22Rv1 (cell line): ENCODE measurements around the gene REC8.

ENCODE experiments used
- CTCF ChIP-seq: fragments of 450-650 bp; IDR thresholded peaks from 2 replicates; pipeline ENCODE4 v1.5.1; 2017; ENCODE audit warnings: mild to moderate bottlenecking
- ZFX ChIP-seq: fragments of 450-650 bp; IDR thresholded peaks from 2 replicates; pipeline ENCODE4 v1.6.1; 2017; ENCODE audit warnings: antibody characterized with exemption, borderline replicate concordance

- TF ChIP-seq CTCF = no peak
- TF ChIP-seq ZFX = no peak
These were observed 40.3 kb upstream of the REC8 start for GRCh38 chr14:24131549-24131966.
